HCT116 (cell line): ENCODE results near the gene OBSCN. TPM values are rescaled to one million over a fixed set of nuclear protein-coding genes. Genes with fewer than 3 reads are reported as not detected.

Experiments
- CBX3 ChIP-seq: IDR thresholded peaks from 2 replicates; pipeline ENCODE4 v1.6.1; 2012; ENCODE audit warnings: low read depth
- EGR1 ChIP-seq: IDR thresholded peaks from 2 replicates; pipeline ENCODE4 v1.6.1; 2012; ENCODE audit warnings: low read depth
- ELF1 ChIP-seq: IDR thresholded peaks from 2 replicates; pipeline ENCODE4 v1.6.1; 2012; ENCODE audit warnings: low read depth, borderline replicate concordance
- MAX ChIP-seq: IDR thresholded peaks from 2 replicates; pipeline ENCODE4 v1.6.1; 2012
- SIN3A ChIP-seq: IDR thresholded peaks from 2 replicates; pipeline ENCODE4 v1.6.1; 2012; ENCODE audit warnings: low read depth
- SRF ChIP-seq: IDR thresholded peaks from 2 replicates; pipeline ENCODE4 v1.6.1; 2012; ENCODE audit warnings: low read depth
- ZNF274 ChIP-seq: fragments of 200-500 bp; sonication (Bioruptor generic); IDR thresholded peaks from 2 replicates; pipeline ENCODE4 v1.6.1; 2014; ENCODE audit warnings: mild to moderate bottlenecking, low read depth, low read length, inconsistent platforms
- total RNA-seq: library from RNA; stranded (reverse); gene quantifications from one replicate; pipeline ENCODE4 v1.2.1, GENCODE V29; 2021; ENCODE audit not compliant: unreplicated experiment
- TF ChIP-seq, protein P1 (sequence below): IDR thresholded peaks from 2 replicates; pipeline ENCODE4 v1.6.1; 2011; ENCODE audit warnings: mild to moderate bottlenecking, low read length, moderate library complexity; ENCODE audit not compliant: insufficient replicate concordance; ENCODE audit errors: extremely low read depth
- TF ChIP-seq, protein P2 (sequence below): IDR thresholded peaks from 2 replicates; pipeline ENCODE4 v1.6.1; 2012
- TF ChIP-seq, protein P3 (sequence below), 3 experiments: fragments of 200-600 bp in 1 of 3; sonication (generic) in 1 of 3; IDR thresholded peaks in 2 of 3; conservative IDR thresholded peaks in 1 of 3; 2 replicates each; pipeline ENCODE4 v1.5.1; 2012 to 2017; ENCODE audit warnings: low read depth in 2 of 3, low read length in 2 of 3, antibody characterized with exemption in 1 of 3, borderline replicate concordance in 1 of 3, control low read depth in 1 of 3, mild to moderate bottlenecking in 1 of 3, mixed read lengths in 1 of 3, mixed run types in 1 of 3, moderate library complexity in 1 of 3; ENCODE audit not compliant: insufficient read depth in 1 of 3

OBSCN gene
- total RNA-seq, 1 experiment from 2014 or later: 16.6 TPM

GRCh38 chr1:228263636-228264035 lies 55.8 kb downstream of the OBSCN start (continued):
- TF ChIP-seq, protein P1, sequence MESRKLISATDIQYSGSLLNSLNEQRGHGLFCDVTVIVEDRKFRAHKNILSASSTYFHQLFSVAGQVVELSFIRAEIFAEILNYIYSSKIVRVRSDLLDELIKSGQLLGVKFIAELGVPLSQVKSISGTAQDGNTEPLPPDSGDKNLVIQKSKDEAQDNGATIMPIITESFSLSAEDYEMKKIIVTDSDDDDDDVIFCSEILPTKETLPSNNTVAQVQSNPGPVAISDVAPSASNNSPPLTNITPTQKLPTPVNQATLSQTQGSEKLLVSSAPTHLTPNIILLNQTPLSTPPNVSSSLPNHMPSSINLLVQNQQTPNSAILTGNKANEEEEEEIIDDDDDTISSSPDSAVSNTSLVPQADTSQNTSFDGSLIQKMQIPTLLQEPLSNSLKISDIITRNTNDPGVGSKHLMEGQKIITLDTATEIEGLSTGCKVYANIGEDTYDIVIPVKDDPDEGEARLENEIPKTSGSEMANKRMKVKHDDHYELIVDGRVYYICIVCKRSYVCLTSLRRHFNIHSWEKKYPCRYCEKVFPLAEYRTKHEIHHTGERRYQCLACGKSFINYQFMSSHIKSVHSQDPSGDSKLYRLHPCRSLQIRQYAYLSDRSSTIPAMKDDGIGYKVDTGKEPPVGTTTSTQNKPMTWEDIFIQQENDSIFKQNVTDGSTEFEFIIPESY: no peak
- TF ChIP-seq, protein P2, sequence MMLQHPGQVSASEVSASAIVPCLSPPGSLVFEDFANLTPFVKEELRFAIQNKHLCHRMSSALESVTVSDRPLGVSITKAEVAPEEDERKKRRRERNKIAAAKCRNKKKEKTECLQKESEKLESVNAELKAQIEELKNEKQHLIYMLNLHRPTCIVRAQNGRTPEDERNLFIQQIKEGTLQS: no peak
- TF ChIP-seq EGR1: no peak
- no peak for TF ChIP-seq ZNF274
- TF ChIP-seq CBX3: no peak
- no peak for TF ChIP-seq ELF1
- TF ChIP-seq, protein P3, sequence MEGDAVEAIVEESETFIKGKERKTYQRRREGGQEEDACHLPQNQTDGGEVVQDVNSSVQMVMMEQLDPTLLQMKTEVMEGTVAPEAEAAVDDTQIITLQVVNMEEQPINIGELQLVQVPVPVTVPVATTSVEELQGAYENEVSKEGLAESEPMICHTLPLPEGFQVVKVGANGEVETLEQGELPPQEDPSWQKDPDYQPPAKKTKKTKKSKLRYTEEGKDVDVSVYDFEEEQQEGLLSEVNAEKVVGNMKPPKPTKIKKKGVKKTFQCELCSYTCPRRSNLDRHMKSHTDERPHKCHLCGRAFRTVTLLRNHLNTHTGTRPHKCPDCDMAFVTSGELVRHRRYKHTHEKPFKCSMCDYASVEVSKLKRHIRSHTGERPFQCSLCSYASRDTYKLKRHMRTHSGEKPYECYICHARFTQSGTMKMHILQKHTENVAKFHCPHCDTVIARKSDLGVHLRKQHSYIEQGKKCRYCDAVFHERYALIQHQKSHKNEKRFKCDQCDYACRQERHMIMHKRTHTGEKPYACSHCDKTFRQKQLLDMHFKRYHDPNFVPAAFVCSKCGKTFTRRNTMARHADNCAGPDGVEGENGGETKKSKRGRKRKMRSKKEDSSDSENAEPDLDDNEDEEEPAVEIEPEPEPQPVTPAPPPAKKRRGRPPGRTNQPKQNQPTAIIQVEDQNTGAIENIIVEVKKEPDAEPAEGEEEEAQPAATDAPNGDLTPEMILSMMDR (IDR thresholded peaks at IDR 0.05 in 2 of 3, conservative IDR thresholded peaks at IDR 0.05 in 1 of 3; ENCODE audit: borderline replicate concordance in 1 of 3, insufficient read depth in 1 of 3, low read depth in 2 of 3, low read length in 2 of 3): no peak
- TF ChIP-seq MAX: no peak
- TF ChIP-seq SIN3A: no peak
- TF ChIP-seq SRF: no peak
- TF ChIP-seq, all 23 proteins: peak for 0
